ENCODE measurements around the gene SYNM.

SYNM gene

DNA sequence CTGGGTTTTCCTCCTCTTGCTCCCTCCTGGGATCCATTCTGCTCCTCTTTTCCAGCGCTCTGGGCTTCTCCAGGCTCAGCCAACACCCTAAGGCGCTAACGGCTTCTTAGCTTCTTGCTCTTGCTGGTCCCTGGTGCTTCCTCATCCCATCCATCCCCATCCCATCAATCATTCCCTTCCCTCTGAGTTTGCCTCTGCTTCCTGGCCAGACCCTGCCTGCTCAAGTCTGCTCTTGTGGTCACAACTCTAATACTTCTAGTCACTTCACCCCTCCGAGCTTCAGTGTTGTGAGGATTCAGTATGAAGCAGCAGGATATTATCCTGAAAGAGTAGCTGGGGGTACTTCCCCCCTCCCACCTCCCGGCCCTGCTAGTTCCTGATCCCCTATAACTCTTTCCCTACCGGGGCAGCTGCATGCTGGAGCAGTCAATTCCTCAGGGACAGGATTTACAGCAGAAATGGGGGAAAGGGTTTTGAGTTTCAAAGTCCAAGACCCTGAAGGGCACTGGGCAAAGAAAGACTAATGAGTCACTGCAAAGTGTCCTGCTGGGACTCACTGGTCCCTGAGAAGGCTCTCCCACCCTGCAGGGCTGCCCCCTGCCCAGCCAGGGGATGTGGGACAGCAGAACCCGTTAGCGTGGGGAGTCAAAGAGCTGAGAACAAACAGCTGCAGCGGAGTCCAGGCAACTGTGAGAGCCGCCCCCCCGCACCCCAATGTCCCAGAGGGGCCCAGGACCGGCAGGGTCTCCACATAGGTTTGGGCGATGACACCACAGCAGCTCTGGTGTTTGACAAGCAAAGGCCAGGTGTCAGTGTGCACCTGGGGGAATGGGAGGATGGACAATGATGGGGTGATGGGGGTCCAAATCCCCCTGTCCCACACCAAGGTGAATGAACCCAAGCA lies 2.3 kb upstream of the SYNM start:
- H2AFZ ChIP-seq (ENCODE audit: low read depth, low read length): no peak overlapping the region
- H3K27me3 ChIP-seq (ENCODE audit: low read depth, low read length): peaks cover 57% of the 10 kb centered on the region
- no peak overlapping the region for H3K4me3 ChIP-seq (ENCODE audit: low read length)
- H3K9me3 ChIP-seq (ENCODE audit: insufficient read depth, low read length): no peaks in the 10 kb centered on the region
- no peaks in the 10 kb centered on the region for H3K36me3 ChIP-seq (replicated peaks; ENCODE audit: low read depth, low read length)
- no peak overlapping the region for H3K27ac ChIP-seq (ENCODE audit: low read length)
- no peak overlapping the region for H3K9ac ChIP-seq (ENCODE audit: low read length)
- H3K4me1 ChIP-seq (ENCODE audit: low read length): peaks cover 7% of the 10 kb centered on the region
- H3K79me2 ChIP-seq (ENCODE audit: low read length): no peaks in the 10 kb centered on the region
- peaks cover 11% of the 10 kb centered on the region; the same call in 1 of the 2 replicates for H4K20me1 ChIP-seq (ENCODE audit: insufficient read depth, low read length)
- no peak for TF ChIP-seq CTCF (IDR thresholded peaks at IDR 0.05; ENCODE audit: low read depth, low read length)
- no peak for TF ChIP-seq EZH2phosphoT487 (IDR thresholded peaks at IDR 0.05; ENCODE audit: low read depth)
- no peak overlapping the region for H3K4me2 ChIP-seq (ENCODE audit: low read length)

- H4K20me1 ChIP-seq (ENCODE audit: insufficient read depth, low read length): peaks cover 5% of the 10 kb centered on the region; the same call in 1 of the 2 replicates
- H3K27ac ChIP-seq (ENCODE audit: low read length): no peak overlapping the region
- H3K9me3 ChIP-seq (ENCODE audit: insufficient read depth, low read length): no peaks in the 10 kb centered on the region
- TF ChIP-seq EZH2phosphoT487 (IDR thresholded peaks at IDR 0.05; ENCODE audit: low read depth) (no peak), CTCF (IDR thresholded peaks at IDR 0.05; ENCODE audit: low read depth, low read length) (no peak)
- H2AFZ ChIP-seq (ENCODE audit: low read depth, low read length): no peak overlapping the region
- H3K27me3 ChIP-seq (ENCODE audit: low read depth, low read length): peaks cover 55% of the 10 kb centered on the region
- H3K4me3 ChIP-seq (ENCODE audit: low read length): no peak overlapping the region
- no peak overlapping the region for H3K4me2 ChIP-seq (ENCODE audit: low read length)
- H3K4me1 ChIP-seq (ENCODE audit: low read length): peaks cover 13% of the 10 kb centered on the region
- no peaks in the 10 kb centered on the region for H3K79me2 ChIP-seq (ENCODE audit: low read length)
- no peak overlapping the region for H3K9ac ChIP-seq (ENCODE audit: low read length)
- H3K36me3 ChIP-seq (replicated peaks; ENCODE audit: low read depth, low read length): no peaks in the 10 kb centered on the region
Measured at GRCh38 chr15:99103279-99103678, 1.6 kb upstream of the SYNM start.

DNA sequence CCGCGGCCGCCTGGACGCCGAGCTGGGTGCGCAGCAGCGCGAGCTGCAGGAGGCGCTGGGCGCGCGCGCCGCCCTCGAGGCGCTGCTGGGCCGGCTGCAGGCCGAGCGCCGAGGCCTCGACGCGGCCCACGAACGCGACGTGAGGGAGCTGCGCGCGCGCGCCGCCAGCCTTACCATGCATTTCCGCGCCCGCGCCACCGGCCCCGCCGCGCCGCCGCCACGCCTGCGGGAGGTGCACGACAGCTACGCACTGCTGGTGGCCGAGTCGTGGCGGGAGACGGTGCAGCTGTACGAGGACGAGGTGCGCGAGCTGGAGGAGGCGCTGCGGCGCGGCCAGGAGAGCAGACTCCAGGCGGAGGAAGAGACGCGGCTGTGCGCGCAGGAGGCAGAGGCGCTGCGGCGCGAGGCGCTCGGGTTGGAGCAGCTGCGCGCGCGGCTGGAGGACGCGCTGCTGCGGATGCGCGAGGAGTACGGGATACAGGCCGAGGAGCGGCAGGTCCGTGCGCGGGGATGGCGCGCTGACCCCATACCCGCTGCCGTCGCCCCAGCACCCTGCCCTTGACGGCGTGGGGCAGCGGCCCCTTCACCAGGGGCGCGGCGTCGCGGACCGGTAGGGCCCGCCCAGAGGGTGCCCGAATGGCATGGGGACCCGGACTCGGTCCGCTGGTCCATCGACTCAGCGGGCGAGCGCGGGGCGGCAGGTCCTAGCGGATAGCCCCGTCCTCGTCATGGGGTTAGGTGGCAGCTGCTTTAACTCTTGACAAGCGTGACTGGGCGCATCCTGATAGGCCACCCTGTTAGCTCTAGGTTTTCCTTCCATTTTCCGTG lies 848 bp downstream of the SYNM start:
- no peaks in the 10 kb centered on the region for H4K20me1 ChIP-seq (ENCODE audit: insufficient read depth, low read length)
- no peaks in the 10 kb centered on the region for H3K36me3 ChIP-seq (replicated peaks; ENCODE audit: low read depth, low read length)
- H3K9ac ChIP-seq (ENCODE audit: low read length): no peak overlapping the region
- no peak overlapping the region for H3K4me2 ChIP-seq (ENCODE audit: low read length)
- H3K9me3 ChIP-seq (ENCODE audit: insufficient read depth, low read length): no peaks in the 10 kb centered on the region
- no peak overlapping the region for H2AFZ ChIP-seq (ENCODE audit: low read depth, low read length)
- H3K4me3 ChIP-seq (ENCODE audit: low read length): no peak overlapping the region
- H3K27me3 ChIP-seq (ENCODE audit: low read depth, low read length): peaks cover 58% of the 10 kb centered on the region
- H3K4me1 ChIP-seq (ENCODE audit: low read length): peaks cover 18% of the 10 kb centered on the region
- TF ChIP-seq EZH2phosphoT487 (IDR thresholded peaks at IDR 0.05; ENCODE audit: low read depth) (no peak), CTCF (IDR thresholded peaks at IDR 0.05; ENCODE audit: low read depth, low read length) (no peak)
- H3K79me2 ChIP-seq (ENCODE audit: low read length): no peaks in the 10 kb centered on the region
- no peak overlapping the region for H3K27ac ChIP-seq (ENCODE audit: low read length)
